ENCODE measurements around the gene DRD2.

Gene DRD2

DNA sequence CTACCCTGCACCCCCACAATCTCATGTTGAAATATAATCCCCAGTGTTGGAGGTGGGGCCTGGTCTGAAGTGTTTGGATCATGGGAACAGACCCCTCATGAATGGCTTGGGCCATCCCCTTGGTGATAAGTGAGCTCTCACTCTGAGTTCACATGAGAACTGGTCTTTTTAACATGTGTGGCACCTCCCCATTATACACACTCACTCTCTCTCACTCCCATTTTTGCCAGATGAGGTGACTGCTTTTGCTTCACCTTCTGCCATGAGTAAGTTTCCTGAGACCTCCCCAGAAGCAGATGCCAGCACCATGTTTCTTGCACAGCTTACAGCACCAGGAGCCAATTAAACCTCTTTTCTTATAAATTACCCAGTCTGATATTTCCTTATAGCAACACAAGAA, 32.1 kb upstream of the DRD2 start:
- no peak overlapping the region for H3K27ac ChIP-seq
- TF ChIP-seq, protein P1, sequence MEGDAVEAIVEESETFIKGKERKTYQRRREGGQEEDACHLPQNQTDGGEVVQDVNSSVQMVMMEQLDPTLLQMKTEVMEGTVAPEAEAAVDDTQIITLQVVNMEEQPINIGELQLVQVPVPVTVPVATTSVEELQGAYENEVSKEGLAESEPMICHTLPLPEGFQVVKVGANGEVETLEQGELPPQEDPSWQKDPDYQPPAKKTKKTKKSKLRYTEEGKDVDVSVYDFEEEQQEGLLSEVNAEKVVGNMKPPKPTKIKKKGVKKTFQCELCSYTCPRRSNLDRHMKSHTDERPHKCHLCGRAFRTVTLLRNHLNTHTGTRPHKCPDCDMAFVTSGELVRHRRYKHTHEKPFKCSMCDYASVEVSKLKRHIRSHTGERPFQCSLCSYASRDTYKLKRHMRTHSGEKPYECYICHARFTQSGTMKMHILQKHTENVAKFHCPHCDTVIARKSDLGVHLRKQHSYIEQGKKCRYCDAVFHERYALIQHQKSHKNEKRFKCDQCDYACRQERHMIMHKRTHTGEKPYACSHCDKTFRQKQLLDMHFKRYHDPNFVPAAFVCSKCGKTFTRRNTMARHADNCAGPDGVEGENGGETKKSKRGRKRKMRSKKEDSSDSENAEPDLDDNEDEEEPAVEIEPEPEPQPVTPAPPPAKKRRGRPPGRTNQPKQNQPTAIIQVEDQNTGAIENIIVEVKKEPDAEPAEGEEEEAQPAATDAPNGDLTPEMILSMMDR (conservative IDR thresholded peaks at IDR 0.05), result no peak

- H3K27ac ChIP-seq, result no peak overlapping the region
- TF ChIP-seq, protein P1 (conservative IDR thresholded peaks at IDR 0.05), result no peak
Measured at GRCh38 chr11:113506893-113507292, 31.7 kb upstream of the DRD2 start.

- no peak overlapping the region for H3K27ac ChIP-seq
- TF ChIP-seq, protein P1 (conservative IDR thresholded peaks at IDR 0.05), result no peak
Measured at GRCh38 chr11:113506461-113506860, 31.3 kb upstream of the DRD2 start.

DNA sequence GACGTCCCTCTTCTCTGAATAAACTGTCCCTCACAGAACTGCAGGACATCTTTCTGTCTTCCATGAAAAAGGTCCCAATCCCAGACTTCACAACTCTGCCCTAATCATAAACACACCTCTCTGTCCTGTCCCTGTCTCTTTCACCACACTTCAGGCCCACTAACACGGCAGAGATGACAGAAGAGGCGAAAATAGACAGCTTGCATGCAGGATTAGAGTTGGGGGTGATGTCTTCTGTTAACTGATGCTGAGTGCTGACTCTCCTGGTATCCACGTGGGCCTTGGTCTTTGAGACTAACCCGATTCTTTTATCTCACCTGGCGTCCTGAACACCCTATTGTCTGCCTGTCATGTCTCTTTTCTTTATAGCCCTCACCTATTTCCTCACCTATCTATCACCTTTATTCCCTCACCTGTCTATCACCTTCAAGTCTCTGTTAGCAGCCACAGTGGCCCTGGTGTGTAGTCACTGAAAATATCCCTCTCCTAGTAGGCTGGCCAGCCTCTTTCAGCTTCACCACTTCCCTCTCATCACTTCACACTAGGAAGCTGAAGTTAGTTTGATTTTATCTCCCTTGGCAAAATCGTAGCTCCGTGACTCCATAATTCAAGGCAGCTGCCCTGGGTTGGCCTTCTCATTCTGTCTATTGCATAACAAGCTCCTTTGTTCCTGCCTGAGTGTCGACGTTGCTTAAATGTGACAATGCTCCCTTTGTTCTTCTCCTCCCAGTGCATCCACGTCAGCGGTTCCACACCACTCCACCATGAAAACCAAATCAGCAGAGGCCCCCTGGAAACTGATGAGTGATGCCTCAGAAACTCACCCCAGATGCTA, 30.6 kb upstream of the DRD2 start:
- H3K27ac ChIP-seq, result no peak overlapping the region
- TF ChIP-seq, protein P1 (conservative IDR thresholded peaks at IDR 0.05), result no peak

DNA sequence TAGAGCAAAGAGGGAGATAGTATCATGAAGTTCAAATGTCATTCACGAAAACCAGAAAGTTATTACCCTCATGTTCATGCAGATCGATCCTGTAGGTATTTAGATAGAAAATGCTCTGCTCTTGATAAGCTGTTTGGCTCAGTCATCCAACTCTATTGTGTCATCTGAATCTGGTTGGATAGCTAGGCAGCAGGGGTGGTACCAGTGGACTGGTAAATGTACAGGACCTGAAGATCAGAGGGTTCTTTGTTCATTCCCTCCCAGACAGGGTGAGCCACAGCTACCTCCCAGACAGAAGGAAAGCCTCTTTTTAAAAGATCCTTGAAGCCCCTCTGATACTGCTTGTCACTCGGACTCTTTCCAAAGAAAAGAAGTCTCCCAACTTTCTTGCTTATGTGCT, 29.8 kb upstream of the DRD2 start:
- H3K27ac ChIP-seq, result no peak overlapping the region
- TF ChIP-seq, protein P1 (conservative IDR thresholded peaks at IDR 0.05), result no peak

- TF ChIP-seq, protein P1 (conservative IDR thresholded peaks at IDR 0.05), result no peak
- no peak overlapping the region for H3K27ac ChIP-seq
Measured at GRCh38 chr11:113504586-113504985, 29.4 kb upstream of the DRD2 start.

DNA sequence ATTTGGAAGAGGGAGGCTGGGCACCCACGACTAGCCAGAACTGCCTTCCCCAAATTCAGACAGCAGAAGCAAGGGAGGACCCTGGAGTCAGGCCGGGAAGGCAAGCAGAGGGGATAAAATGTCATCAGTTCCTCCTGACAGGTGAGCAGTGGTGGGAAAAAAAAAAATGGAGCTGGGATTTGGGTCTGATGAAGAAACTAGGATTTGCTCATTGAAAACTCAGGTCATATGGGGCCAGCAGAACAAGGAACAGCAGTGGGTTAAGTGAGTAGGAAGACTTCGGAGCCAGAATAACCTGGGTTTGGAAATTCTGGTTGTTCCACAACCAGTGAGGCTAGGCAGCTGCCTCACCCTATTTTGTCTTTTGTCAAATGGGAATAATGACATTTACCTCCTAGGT, 28.9 kb upstream of the DRD2 start:
- H3K27ac ChIP-seq, result no peak overlapping the region
- TF ChIP-seq, protein P1 (conservative IDR thresholded peaks at IDR 0.05), result no peak

Data from VCaP (cell line).